IMR-90 (cell line): ENCODE data around the gene TMEM141. TPM values are rescaled to one million over a fixed set of nuclear protein-coding genes. Genes with fewer than 3 reads are reported as not detected.

Experiments
- ATAC-seq: fragments of 200-7000 bp; cut with Tn5 transposase; 2 replicates; pipeline ENCODE4 v1.9.1; 2020; ENCODE audit warnings: low read depth, mild to moderate bottlenecking, moderate library complexity
- BruUV-seq: library from RNA; stranded (reverse); fragments of 400-500 nt; replicated peaks from 2 replicates; lab custom pipeline; 2021; lab: Mats Ljungman, UMichigan
- CTCF ChIA-PET: fragments of 300-600 bp; formaldehyde crosslinking; extraction: SDS; loops from one replicate; lab custom pipeline; 2021; ENCODE audit warnings: antibody characterized with exemption; lab: Yijun Ruan, JAX
- POLR2A ChIA-PET: fragments of 300-600 bp; sonication (Branson Sonifier 250); formaldehyde crosslinking; loops from one replicate; lab custom pipeline; 2022; ENCODE audit warnings: antibody characterized with exemption; ENCODE audit not compliant: unreplicated experiment; lab: Charles Lee
- DNase-seq: peaks from one replicate; pipeline ENCODE4 v3.0.0; 2013
- H2AFZ ChIP-seq: replicated peaks from 2 replicates; pipeline ENCODE3; 2013; ENCODE audit warnings: low read length, mild to moderate bottlenecking; ENCODE audit not compliant: poor library complexity
- H2AK5ac ChIP-seq: 2 replicates; pipeline ENCODE4 v1.6.1; 2013; ENCODE audit warnings: low read depth, low read length, inconsistent platforms
- H2AK9ac ChIP-seq: replicated peaks from 2 replicates; pipeline ENCODE3; 2013; ENCODE audit warnings: mild to moderate bottlenecking, low read depth, low read length, moderate library complexity; ENCODE audit not compliant: poor library complexity
- H2BK120ac ChIP-seq: 2 replicates; pipeline ENCODE4 v1.6.1; 2013; ENCODE audit warnings: low read depth, low read length, inconsistent platforms
- H2BK15ac ChIP-seq: 3 replicates; pipeline ENCODE4 v1.6.1; 2013; ENCODE audit warnings: low read depth, low read length, inconsistent platforms
- H2BK20ac ChIP-seq: 2 replicates; pipeline ENCODE4 v1.6.1; 2013; ENCODE audit warnings: low read depth, mild to moderate bottlenecking, inconsistent platforms, low read length, moderate library complexity
- H2BK5ac ChIP-seq: 2 replicates; pipeline ENCODE4 v1.6.1; 2013; ENCODE audit warnings: mild to moderate bottlenecking, low read depth, low read length, inconsistent platforms; ENCODE audit not compliant: poor library complexity, severe bottlenecking
- H3K14ac ChIP-seq: replicated peaks from 2 replicates; pipeline ENCODE4 v1.6.1; 2013; ENCODE audit warnings: low read depth, low read length, inconsistent platforms
- H3K18ac ChIP-seq: 2 replicates; pipeline ENCODE4 v1.6.1; 2013; ENCODE audit warnings: low read depth, low read length, control low read depth
- H3K23ac ChIP-seq: 2 replicates; pipeline ENCODE4 v1.6.1; 2013; ENCODE audit warnings: low read depth, low read length, inconsistent platforms
- H3K27ac ChIP-seq: 2 replicates; pipeline ENCODE4 v1.5.1; 2013; ENCODE audit warnings: mild to moderate bottlenecking, control low read depth, low read length; ENCODE audit not compliant: insufficient read depth
- H3K27me3 ChIP-seq: 2 replicates; pipeline ENCODE4 v1.6.1; 2013; ENCODE audit warnings: low read length; ENCODE audit not compliant: control insufficient read depth, insufficient read depth
- H3K36me3 ChIP-seq: 2 replicates; pipeline ENCODE4 v1.6.1; 2013; ENCODE audit warnings: low read length, mixed read lengths; ENCODE audit not compliant: control insufficient read depth, insufficient read depth
- H3K4ac ChIP-seq: 2 replicates; pipeline ENCODE4 v1.6.1; 2013; ENCODE audit warnings: low read depth, low read length, inconsistent platforms
- H3K4me1 ChIP-seq: 2 replicates; pipeline ENCODE4 v1.6.1; 2013; ENCODE audit warnings: low read length, mixed read lengths; ENCODE audit not compliant: control insufficient read depth, insufficient read depth
- H3K4me2 ChIP-seq: 2 replicates; pipeline ENCODE4 v1.6.1; 2013; ENCODE audit warnings: low read depth, mild to moderate bottlenecking, control low read depth, low read length, moderate library complexity
- H3K4me3 ChIP-seq: 2 replicates; pipeline ENCODE4 v1.5.1; 2013; ENCODE audit warnings: low read depth, mild to moderate bottlenecking, control low read depth, low read length, moderate library complexity; ENCODE audit not compliant: insufficient read depth
- H3K56ac ChIP-seq: 2 replicates; pipeline ENCODE4 v1.6.1; 2013; ENCODE audit warnings: low read length, inconsistent platforms; ENCODE audit not compliant: insufficient read depth; ENCODE audit errors: extremely low read depth
- H3K79me1 ChIP-seq, 2 experiments: 2 replicates each; pipeline ENCODE4 v1.6.1; 2013; ENCODE audit warnings: low read length in 2 of 2, inconsistent platforms in 1 of 2, low read depth in 1 of 2
- H3K9ac ChIP-seq: 2 replicates; pipeline ENCODE4 v1.6.1; 2013; ENCODE audit warnings: low read depth, low read length, control low read depth
- H3K9me1 ChIP-seq: 2 replicates; pipeline ENCODE4 v1.6.1; 2013; ENCODE audit warnings: low read length, inconsistent platforms; ENCODE audit not compliant: insufficient read depth
- H3K9me3 ChIP-seq: 2 replicates; pipeline ENCODE4 v1.6.1; 2013; ENCODE audit warnings: low read length; ENCODE audit not compliant: control insufficient read depth, insufficient read depth
- H4K20me1 ChIP-seq: 2 replicates; pipeline ENCODE4 v1.6.1; 2013; ENCODE audit warnings: low read length, inconsistent platforms; ENCODE audit not compliant: insufficient read depth
- H4K5ac ChIP-seq: 2 replicates; pipeline ENCODE4 v1.6.1; 2013; ENCODE audit warnings: mild to moderate bottlenecking, low read depth, low read length, control low read depth
- H4K8ac ChIP-seq, 2 experiments: 2 replicates each; pipeline ENCODE4 v1.6.1; 2013; ENCODE audit warnings: low read depth in 2 of 2, low read length in 2 of 2, control low read depth in 1 of 2, inconsistent platforms in 1 of 2
- H4K91ac ChIP-seq: 2 replicates; pipeline ENCODE4 v1.6.1; 2013; ENCODE audit warnings: low read depth, low read length, inconsistent platforms; ENCODE audit not compliant: insufficient read depth
- BHLHE40 ChIP-seq: fragments of 150-350 bp; IDR thresholded peaks from 2 replicates; pipeline ENCODE4 v1.6.1; 2016; ENCODE audit warnings: mild to moderate bottlenecking, low read depth, low read length
- RFX5 ChIP-seq: IDR thresholded peaks from 2 replicates; pipeline ENCODE4 v1.8.0; 2012; ENCODE audit warnings: low read depth, mild to moderate bottlenecking, low read length, moderate library complexity
- WGBS, 2 experiments: methylation state at CpG; one replicate each; pipeline versions ENCODE4 v1.1.5 to v1.1.7; 2013; ENCODE audit warnings: missing lambda C conversion rate in 2 of 2; ENCODE audit not compliant: insufficient read length in 1 of 2; ENCODE audit errors: extremely low coverage in 2 of 2; 5-methylcytosine and 5-hydroxymethylcytosine counted together
- dilution Hi-C: fragments of 300-500 bp; cut with HindIII; formaldehyde crosslinking; loops from one replicate; pipeline ENCODE4 v1.14.3; 2018; ENCODE audit warnings: low sequenced_read_pairs; ENCODE audit not compliant: unreplicated experiment
- in situ Hi-C: fragments of 300-500 bp; cut with MboI; formaldehyde crosslinking; loops from 3 replicates; pipeline ENCODE4 v1.14.3; 2019; ENCODE audit warnings: low sequenced_read_pairs, inconsistent platforms, mixed read lengths
- intact Hi-C: fragments of 100-400 bp; cut with micrococcal nuclease; formaldehyde crosslinking; loops from 2 replicates; pipeline ENCODE4 v1.10.0; 2022
- polyA plus RNA-seq, 3 experiments: library from polyadenylated mRNA; depleted of rRNA; stranded (reverse); fragments of >200 nt; gene quantifications; 2 replicates each; pipeline ENCODE4 v1.2.3, GENCODE V29; 2012; ENCODE audit warnings: low replicate concordance in 1 of 3
- total RNA-seq: library from RNA; depleted of rRNA; stranded (reverse); fragments of >200 nt; gene quantifications from 2 replicates; pipeline ENCODE4 v1.2.3, GENCODE V29; 2012

Gene TMEM141
- total and polyA plus RNA-seq, 2 of the 4 experiments (the other 2 are of a cell fraction): 39.1 to 77.8 TPM

DNA sequence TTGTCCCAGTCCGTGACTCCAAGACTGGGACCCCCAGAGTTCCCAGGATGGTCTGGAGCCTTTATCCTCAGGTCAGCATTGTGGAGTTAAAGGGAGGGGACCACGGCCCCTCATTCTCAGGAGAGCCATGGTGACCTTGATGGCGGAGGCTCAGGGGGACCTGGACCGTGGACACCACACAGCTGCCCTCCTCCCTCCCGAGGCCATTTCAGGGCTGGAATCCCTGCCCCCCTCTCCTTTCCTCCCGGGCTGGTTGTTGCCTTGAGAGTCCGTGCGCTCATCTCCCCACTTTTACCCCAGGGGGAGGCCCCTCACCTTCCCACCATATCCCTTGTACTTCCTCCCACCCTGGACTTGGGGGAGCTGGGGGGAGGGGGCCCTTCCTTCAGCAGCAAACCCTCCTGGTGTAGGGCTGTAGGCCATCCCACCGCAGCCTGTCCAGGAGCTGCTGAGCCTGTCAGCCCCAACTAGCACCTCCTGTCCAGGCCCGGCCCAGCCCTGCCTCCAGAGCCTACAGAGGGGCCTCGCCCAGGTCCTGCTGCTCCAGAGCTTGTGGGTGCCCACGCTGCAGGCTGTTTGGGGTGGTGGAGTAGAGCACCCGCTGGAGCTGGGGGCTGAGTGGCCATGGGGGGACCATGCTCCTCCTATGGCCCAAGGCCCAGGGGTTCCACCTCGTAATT is 36.8 kb downstream of the TMEM141 start:
- H2BK20ac ChIP-seq: no peak overlapping the region
- peaks cover 3 to 8% of the 10 kb centered on the region in 2 experiments; a peak in 1 of 4 replicates for H3K79me1 ChIP-seq
- H4K5ac ChIP-seq: no peak overlapping the region
- intact Hi-C loops (no loop called here), in situ Hi-C loops (no loop called here), dilution Hi-C loops (no loop called here)
- no peak overlapping the region for H3K4ac ChIP-seq
- no peak for DNase-seq
- no peaks in the 10 kb centered on the region; the same call in 1 of the 2 replicates for H4K20me1 ChIP-seq
- H3K9ac ChIP-seq: no peak overlapping the region
- H2AK5ac ChIP-seq: no peak overlapping the region
- POLR2A ChIA-PET: no interaction called here
- peaks cover 71% of the 10 kb centered on the region for H3K36me3 ChIP-seq
- H3K4me3 ChIP-seq: no peak overlapping the region
- no peak overlapping the region for H2BK15ac ChIP-seq
- no peak overlapping the region for H3K27ac ChIP-seq
- H3K4me2 ChIP-seq: no peak overlapping the region
- no peak overlapping the region for H2AK9ac ChIP-seq
- H3K23ac ChIP-seq: no peak overlapping the region
- WGBS, 2 experiments: 95% methylated on average over 4 of the region's 14 CpGs; no CpG with 5 or more reads in 1 of the 2 experiments
- H2AFZ ChIP-seq: no peak overlapping the region
- CTCF ChIA-PET: interaction anchor here (2.0 kb wide), 1 partner anchor 15 kb away, joined by 4 read pairs; no protein-coding TSS in a partner anchor
- H4K8ac ChIP-seq: no peak overlapping the region
- no TSS peak for BruUV-seq
- H3K14ac ChIP-seq: no peak overlapping the region
- no peaks in the 10 kb centered on the region for H3K9me3 ChIP-seq
- no peak overlapping the region for H3K18ac ChIP-seq
- no peaks in the 10 kb centered on the region for H3K27me3 ChIP-seq
- H3K4me1 ChIP-seq: no peaks in the 10 kb centered on the region
- TF ChIP-seq RFX5 (no peak), BHLHE40 (no peak)
- no peak for ATAC-seq
- H2BK120ac ChIP-seq: no peak overlapping the region
- H3K9me1 ChIP-seq: no peaks in the 10 kb centered on the region
- no peak overlapping the region for H3K56ac ChIP-seq
- no peak overlapping the region for H4K91ac ChIP-seq
- H2BK5ac ChIP-seq: no peak overlapping the region
